NB4 (cell line): ENCODE results near the gene NDOR1.

Source experiments
- DNase-seq: peaks from one replicate; pipeline ENCODE4 v3.0.0; 2010; ENCODE audit warnings: low read depth
- H3K4me3 ChIP-seq: one replicate; pipeline ENCODE4 v1.5.1; 2011; ENCODE audit warnings: mild to moderate bottlenecking, low read depth, low read length, moderate library complexity
- CTCF ChIP-seq: IDR thresholded peaks from one replicate; pipeline ENCODE4 v1.5.1; 2012; ENCODE audit warnings: low read depth, low read length
- MAX ChIP-seq: IDR thresholded peaks from 2 replicates; pipeline ENCODE4 v1.6.1; 2011; ENCODE audit warnings: low read depth, low read length
- MYC ChIP-seq: IDR thresholded peaks from 2 replicates; pipeline ENCODE4 v1.6.1; 2011; ENCODE audit warnings: low read depth, low read length
- POLR2A ChIP-seq: IDR thresholded peaks from 2 replicates; pipeline ENCODE4 v1.6.1; 2011; ENCODE audit warnings: mild to moderate bottlenecking; ENCODE audit not compliant: insufficient read length; ENCODE audit errors: extremely low read depth

The NDOR1 gene

GRCh38 chr9:137160054-137160425, 45.5 kb upstream of the NDOR1 start:
- DNase-seq, result no peak
- TF ChIP-seq POLR2A, result no peak
- no peak for TF ChIP-seq MAX
- TF ChIP-seq CTCF, result no peak
- no peak for TF ChIP-seq MYC
- no peak overlapping the region for H3K4me3 ChIP-seq

- TF ChIP-seq MAX (no peak), MYC (no peak), POLR2A (no peak), CTCF (no peak)
- DNase-seq, result no peak
- no peak overlapping the region for H3K4me3 ChIP-seq
Measured at GRCh38 chr9:137160716-137161557, 44.6 kb upstream of the NDOR1 start.

- H3K4me3 ChIP-seq, result no peak overlapping the region
- no peak for DNase-seq
- TF ChIP-seq POLR2A, result no peak
- no peak for TF ChIP-seq MYC
- TF ChIP-seq MAX, result no peak
- TF ChIP-seq CTCF, result no peak
Measured at GRCh38 chr9:137161558-137162486, 43.7 kb upstream of the NDOR1 start.

- TF ChIP-seq POLR2A (no peak), MAX (no peak), CTCF (no peak), MYC (no peak)
- no peak for DNase-seq
- H3K4me3 ChIP-seq, result no peak overlapping the region
Measured at GRCh38 chr9:137162505-137163364, 42.8 kb upstream of the NDOR1 start.

GRCh38 chr9:137163365-137163715, 42.2 kb upstream of the NDOR1 start:
- no peak for TF ChIP-seq MYC
- no peak for TF ChIP-seq POLR2A
- no peak for TF ChIP-seq CTCF
- TF ChIP-seq MAX, result no peak
- no peak for DNase-seq
- H3K4me3 ChIP-seq, result no peak overlapping the region
